Activated T-cell treated with anti-CD3 and anti-CD28 coated beads for 24 hours (primary cell): Measurements from ENCODE around the gene SCOC.
A peak's percentile ranks its signal among the peaks of the same experiment; 100 is the strongest.

ENCODE experiments used
- DNase-seq: peaks from one replicate; pipeline ENCODE4 v3.0.0-alpha.2; 2020; ENCODE audit warnings: low read depth

Gene SCOC

DNA sequence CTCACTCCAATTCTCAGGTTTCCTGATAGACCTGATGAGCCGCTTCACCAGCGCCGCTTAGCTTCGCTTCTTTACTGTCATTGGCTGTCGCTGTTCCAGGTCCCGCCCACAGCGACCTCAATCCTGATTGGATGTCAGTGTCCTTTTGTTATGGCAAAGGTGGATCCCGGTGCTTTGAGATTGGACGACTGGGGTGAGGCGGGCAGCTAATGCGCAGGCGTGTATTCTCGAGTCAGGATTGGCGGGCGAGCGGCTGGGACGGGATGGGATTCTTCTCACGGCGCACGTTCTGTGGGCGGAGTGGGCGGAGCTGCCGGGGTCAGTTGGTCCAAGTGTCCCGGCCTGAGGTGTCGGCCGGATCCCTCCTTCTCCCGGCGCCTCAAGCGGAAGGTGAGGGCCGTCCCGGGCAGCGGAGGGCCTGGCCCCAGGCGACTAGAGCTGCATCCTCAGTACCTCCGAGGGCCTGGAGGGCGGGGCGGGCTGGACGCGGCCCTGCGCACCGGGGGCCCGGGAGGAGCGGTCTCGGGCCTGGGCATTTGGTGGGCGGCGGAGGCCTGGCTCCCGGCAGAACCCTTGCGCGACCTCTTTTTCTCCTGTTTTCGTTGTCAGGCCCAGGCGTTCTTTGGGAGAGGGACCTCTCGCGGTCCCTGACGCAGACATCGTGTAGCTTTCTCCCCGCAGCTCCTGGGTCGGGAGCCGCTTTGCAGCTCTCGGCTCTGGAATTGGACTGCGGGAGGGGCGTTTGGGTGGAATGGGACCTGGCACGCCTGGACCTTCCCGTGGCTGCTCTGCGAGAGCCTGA lies at the start of gene SCOC:
TSS of gene SCOC (plus strand) at position 319 of the 802 bp plus-strand sequence. CDS start 5,525 bp downstream, outside the sequence.
- peak; percentile 97 for DNase-seq

DNA sequence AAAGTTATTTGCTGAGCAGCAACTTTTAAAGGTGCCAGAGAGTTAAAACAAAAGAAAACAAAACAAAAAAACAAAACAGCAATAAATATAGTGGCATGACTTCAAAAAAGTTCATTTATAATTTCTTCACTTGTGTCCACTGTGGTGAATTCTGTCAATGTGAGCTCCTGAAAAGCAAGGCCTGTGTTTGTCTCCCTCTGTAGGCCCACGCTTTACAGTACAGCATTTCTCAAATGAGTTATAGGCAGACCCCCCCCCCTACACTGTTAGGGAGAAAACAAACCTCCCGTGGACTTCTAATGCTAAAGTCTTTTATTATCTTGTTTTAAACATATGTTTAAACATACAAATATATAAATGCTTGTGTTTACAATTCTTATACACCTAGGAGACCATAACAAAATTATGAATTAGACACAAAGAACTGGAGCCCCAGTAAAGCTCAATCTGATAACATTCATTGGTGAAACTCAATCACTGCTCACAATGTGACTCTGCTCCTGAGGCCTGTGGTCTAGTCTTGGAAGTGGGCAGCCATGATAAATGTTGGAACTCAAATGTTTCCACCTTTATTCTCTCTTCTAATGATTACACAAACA lies 47.0 kb upstream of the SCOC start:
- DNase-seq, result no peak

DNA sequence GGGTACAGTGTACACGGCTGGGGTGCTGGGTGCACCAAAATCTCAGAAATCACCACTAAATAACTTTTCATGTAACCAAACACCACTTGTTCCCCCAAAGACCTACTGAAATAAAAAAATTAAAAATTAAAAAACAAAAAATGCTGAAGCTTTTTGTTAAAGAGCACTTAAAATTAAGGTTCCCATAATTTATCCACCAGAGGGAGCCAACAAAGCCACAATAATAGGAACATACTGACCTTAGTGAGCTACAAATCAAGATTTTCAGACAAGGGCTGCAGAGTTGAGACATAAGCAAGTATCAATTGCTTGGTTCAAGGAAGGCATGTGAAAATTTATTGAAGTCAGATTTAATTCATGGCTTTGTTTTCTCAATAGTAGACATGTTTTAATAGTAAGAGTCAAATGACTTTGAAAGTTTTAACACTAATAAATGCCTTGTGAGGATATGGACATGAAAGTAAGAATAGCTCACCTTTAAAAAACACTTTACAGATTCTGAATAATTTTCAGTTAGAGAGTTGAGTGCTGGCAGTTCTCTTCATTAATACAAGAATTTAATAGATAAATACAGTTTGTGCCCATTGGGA lies 43.0 kb upstream of the SCOC start:
- no peak for DNase-seq

DNA sequence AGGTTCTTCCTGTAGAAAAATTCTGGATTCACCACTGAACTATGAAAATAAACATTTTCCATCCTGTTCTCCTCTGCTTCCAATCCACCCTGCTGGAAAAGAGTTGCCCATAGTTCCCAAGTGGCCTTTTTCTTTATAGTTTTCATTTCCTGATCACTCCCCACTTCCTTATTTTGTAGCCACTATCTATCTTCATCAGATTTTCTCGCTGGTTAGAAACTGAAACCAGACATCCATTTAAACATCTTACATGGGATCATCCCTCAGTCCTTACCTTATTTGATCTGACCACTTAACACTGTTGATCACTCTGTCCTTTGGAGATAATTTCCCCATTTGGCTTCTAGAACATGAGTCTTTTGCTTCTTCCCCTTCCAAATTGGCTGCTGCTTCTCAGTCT lies 42.2 kb upstream of the SCOC start:
- DNase-seq, result no peak

DNA sequence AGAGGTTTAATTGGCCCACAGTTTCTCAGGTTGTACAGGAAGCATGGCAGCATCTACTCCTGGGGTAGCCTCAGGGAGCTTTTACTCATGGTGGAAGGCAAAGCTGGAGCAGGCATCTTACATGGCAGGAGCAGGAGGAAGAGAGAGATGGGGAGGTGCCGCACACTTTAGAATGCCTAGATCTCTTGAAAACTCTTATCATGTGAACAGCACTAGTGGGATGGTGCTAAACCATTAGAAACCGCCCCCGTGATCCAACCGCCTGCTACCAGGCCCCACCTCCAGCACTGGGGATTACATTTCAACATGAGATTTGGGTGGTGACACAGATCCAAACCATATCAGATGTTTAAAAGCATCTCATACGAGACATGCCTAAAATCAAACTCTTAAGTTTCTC lies 41.6 kb upstream of the SCOC start:
- DNase-seq, result no peak

DNA sequence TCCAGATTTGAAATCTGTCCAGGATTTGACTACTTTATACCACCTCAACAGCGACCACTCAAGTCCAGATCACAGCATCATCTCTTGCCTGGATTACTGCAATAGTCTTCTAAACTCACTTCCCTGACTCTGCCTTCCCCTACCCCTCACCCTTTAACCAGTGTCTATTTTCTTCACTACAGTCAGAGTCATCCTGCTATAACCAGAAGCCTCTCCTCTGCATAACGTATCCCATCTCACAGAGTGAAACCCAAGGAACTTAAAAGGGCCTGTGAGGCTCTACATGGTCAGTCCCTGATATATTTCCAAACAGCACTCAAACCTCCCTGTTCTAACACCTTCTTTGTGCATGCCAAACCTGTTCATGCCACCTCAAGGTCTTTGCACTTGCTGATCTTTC lies 40.7 kb upstream of the SCOC start:
- DNase-seq, result no peak

DNA sequence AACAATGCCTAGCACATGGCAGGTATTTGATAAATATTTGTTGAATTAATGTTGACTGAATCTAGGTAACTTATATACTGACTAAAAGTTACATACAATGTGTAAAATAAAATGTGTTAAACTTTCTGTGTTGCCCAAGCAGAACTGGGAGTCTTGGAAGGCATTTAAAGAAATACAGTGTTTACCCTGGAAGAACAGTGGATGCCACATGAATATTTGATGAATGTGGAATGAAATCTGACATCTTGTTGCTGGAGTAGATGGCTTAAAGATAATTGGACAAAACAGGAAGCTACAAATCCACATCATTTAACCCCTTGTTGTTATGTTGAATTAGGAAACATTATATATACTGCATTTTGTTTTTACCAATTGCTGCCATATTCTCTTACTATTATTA lies 39.9 kb upstream of the SCOC start:
- DNase-seq, result no peak

DNA sequence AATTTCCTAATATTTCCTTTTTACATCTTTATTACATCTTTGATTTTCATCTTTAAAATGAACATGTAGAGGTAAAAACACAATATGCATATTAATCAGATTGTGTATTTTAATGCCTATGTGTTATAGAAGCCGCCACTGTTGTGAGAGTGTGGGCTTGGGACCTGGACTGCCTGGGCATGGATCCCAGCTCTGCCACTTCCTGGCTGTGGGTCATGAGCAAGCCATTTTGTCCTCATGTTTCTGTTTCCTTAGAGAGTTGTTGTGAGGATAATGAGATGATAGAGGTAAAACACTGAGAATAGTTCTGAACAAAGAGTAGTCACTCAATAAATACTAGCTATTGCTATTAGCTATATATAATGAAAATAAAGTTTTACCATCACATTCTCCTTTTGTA lies 38.4 kb upstream of the SCOC start:
- no peak for DNase-seq

DNA sequence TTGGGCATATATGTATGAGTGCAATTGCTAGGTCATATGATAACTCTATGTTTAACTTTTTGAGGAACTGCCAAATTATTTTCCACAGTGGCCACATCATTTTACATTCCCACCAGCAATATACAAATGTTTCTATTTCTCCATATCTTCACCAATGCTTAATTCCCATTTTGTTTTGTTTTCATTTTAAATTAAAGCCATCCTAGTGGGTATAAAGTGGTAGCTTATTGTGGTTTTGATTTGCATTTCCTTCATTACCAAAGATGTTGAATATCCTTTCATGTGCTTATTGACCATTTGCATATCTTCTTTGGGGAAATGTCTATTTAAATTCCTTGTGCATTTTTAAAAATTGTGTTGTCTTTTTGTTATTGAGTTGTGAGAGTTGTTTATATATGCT lies 36.7 kb upstream of the SCOC start:
- DNase-seq, result no peak

DNA sequence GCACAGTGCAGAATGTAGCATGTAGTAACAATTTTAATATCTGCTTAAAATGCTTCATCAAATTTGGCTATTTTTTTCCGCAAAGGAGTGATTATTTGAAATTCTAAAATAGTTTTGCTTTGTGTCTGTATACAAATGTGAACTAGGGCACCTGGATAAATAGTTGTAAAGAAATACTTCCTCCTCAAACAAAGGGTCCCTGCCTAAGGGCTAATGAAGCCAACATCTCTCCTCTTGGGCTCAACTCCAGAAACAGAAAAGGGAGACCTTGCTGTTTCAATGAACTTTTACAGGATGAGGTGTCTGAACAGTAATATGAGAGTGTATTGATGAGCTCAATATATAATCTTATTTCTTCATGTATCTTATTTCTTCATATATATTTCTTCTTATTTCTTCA lies 30.8 kb upstream of the SCOC start:
- no peak for DNase-seq

DNA sequence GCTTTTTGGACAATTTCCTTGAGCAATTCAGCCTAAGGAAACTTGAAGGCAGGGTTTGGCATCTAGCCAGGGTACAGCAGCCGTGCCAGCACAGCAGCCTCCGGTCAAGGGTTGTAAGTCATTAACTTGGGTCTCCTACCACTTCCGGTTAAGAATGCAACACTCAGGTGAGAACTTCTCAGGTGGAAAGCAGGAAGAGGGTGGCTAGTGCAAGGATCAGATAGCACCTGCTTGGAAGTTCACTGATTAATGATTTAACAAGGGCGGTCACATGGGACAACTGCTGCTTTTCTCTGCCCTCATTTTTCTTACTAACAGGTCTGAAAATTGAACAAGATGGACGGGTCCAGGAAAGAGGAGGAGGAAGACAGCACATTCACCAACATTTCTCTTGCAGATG lies 30.1 kb upstream of the SCOC start:
- DNase-seq, result no peak

DNA sequence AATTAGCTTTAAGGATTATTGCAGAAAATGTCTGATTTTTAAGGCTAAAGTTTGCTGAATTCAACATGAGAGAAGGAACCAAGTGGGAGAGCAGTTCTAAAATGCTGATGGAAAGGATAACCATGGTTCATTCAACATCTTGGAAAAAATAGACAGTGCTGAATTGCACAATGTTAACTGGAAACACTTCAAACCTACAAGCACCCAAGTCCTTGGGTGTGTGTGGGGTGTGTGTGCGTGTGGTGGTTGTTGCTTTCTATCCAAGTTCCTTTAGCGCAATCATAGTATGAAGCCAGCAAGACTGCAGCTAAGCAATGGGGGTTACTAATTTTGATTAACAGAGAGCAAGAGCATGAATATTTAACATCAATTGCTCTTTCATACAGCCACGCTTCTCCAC lies 29.3 kb upstream of the SCOC start:
- DNase-seq, result no peak

DNA sequence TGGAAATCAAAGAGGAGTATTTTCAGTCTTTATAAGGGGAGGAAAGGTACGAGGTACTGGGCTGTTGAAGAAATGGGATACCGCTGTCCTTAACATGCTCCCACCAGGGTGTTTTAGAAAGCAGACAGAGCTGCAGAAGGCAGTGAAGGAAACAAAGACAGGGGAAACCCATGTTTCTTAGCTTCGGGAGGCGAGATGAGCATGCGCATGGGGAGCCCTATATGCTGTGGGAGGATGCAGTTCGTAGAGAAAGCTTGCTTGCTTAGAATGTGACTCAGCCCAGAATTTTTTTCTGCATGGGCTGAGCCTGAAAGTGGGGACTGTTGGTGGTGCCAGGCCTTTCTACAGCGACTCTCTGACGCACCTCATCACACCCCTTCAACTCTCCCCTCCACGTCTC lies 28.8 kb upstream of the SCOC start:
- DNase-seq, result no peak

DNA sequence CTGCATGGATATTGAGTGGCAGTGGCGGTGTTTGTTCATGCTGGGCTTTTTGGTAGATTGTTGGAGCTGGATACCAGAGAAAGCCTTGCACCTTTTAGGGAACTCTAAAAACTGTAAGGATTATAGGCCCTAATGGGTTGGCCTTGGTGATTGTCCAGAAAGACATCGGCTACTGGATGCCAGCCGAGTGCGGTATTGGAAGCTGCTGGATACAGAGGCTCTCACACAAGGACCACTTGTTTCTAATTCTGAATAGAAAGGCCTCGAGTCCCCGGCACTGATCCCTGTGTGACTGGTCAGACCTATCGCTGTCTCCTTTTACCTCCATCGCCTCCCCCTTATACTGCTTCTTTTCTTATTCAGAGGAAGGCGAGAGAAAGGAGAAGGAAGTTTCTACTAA lies 27.3 kb upstream of the SCOC start:
- DNase-seq, result no peak

DNA sequence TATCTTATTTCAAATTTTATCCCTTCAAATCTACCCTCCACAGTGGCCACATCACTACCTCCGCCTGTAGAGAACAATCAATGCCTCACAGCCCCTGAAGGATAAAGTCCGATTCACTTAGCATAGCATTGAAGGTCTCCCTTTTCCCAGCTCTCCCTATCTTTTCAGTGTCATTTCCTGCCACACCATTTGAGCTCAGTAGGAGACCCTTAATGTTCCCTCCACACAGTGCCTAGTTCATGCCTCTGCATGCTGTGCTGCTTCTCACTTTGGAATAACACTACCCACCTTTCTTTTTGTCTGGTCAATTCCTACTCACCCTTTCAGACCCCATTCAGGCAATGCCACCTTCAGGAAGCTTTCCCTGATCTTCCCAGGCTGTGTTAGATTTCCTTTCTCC lies 23.6 kb upstream of the SCOC start:
- no peak for DNase-seq

DNA sequence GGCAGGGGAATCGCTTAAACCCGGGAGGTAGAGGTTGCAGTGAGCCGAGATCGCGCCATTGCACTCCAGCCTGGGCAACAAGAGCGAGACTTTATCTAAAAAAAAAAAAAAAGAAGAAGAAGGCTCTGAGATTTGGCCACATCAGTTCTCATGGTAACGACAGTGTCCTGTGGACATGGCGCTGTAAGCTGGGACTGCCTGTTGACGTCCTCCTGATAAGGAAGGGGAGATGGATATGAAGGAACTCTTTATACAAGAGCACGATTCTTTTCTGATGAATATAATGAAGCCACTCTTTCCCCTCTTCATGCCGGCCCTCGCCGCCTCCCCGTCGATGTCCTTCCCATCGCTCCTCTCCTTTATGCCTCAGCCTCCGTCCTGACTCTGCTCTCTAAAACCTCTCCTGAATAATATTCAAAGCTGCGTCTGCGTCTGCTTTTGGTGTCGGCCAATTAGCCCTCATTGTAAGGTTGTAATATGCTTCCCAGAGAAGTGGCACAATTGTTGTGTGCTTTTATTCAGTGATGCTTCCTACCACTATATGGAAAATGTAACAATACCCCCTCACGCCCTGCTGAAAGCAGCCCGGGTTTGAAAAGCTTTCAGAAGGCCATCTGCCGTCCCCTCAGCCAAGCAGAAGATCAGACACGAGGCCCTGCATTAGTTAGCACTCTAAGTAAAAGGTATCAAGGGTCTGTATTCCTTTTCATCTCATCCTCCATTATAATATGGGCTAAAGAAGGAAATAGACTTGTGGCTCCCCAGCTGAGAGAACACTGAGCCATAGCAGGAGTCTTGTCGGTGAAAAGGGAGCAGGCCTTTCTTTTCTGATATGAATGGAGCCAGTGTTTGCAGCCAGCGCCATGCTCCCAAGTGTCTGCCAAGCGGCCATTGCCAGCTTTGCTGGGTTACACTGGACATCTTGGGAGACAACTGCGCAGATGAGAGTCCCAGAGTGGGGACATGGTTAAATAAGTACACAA lies 22.1 kb upstream of the SCOC start:
- DNase-seq, result no peak

DNA sequence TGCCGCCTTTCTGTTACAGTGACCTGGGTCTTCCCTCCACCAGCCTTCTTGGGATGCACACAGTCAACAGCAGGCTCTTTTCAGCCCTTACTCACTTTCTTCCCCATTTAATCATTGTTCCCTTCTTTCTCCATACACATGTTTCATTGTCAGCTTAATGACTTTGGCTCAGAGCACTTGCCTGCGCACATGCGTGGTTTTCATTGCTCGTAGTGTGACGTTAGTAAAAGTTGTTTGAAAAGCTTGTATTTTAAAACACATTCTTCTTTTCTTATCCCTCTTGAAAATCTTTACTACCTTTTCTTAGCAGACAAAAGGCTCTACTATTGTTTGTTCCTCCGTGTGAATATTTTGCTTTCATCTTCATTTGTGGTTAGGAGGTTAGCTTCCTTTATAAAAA lies 19.7 kb upstream of the SCOC start:
- no peak for DNase-seq

DNA sequence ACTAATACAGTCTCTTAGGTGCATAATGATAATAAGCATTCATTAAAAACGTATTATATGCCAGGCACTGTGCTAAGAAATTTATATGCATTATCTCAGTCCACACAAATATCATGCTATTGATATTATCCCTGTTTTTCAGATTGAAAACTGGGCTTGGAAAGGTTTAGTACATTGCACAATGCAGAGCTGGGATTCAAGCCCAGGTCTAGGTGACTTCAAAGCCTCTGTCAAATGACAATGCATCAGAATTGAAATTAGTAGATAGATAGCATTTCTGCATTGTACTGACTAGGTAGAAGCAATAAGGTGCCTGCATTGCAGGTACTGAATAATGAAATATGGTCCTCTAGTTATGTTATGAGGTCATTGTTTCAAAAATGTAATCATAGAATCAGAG lies 18.2 kb upstream of the SCOC start:
- no peak for DNase-seq

DNA sequence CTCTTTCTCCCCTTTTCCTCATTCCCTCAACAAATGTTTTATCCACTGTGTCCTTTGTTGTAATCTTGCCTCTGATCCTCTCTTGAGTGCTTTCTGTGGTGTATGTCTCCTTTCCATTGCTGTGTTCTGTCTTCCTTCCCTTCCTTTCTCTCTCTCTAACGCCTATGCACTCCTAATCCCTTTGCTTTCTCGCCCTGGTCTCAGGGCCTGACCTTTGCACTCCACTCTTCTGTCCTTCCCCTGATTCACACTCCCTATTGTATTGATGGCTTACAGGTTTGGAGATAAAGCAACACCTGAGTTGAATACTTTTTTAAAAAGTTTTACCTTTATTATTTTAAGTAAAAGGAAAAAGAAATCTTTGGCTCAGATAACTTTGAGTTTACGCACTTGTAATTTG lies 15.6 kb upstream of the SCOC start:
- no peak for DNase-seq

DNA sequence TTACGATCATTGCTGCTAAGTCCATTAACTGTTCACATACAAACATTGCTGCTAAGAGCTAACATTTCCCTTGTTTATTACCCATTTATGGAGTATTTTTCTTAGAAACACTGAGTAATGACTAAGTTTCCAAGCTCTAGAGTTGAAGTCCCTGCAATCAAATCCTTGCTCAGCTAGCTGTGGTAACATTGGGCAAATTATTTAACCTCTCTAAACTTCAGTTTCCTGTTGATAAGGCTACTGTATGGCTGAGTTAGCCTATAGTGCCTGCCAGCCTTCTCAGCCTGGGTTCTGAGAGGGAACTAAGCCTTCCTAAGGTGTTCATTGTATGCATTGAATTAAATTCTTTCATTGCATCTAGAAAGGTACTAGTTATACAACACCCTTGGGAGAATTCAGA lies 15.2 kb upstream of the SCOC start:
- no peak for DNase-seq

DNA sequence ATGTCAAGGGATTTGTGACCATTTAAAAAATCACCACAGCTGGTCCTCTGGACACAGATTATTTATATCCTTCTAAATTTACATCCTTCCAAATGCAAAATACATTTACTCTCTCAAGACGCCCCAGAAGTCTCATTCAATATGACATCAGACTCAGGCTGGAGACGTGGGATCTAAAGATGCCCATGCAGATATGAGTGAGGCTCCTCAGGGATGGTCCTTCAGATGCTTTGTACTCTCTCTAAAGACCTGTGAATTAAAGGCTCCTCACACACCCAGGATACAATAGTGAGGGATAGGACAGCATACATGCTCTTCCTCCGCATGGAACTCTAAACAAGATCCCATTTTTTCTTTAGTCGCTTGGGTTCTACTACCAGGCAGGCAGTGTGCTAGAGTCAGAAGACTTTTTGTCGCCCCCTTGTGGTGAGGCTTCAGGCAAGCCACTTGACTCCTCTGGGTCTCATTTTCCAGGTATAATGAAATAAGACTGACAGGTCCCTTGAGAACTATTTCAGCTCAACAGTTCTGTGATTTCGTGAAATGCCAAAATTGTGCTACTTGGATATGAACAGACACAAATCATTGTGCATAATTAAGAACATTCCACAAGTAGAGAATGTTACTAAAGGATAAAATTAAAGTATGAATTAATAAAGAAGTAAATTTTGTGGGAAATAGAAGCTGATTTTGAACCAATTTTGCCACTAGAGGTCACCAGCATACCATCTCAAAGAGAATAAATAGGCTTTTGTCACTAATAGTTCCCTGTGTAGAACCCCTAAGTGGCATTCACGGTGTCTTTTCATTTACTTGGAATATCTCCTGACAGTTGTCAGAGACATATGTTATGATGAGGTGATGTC lies 13.7 kb upstream of the SCOC start:
- peak; percentile 71 for DNase-seq
